Ovary (tissue), 9 donors: ENCODE measurements around the gene PXYLP1. TPM values are rescaled to one million over a fixed set of nuclear protein-coding genes. Genes with fewer than 3 reads are reported as not detected.

Source experiments
- DNase-seq, 5 donors: peaks; one replicate each; pipeline ENCODE4 v3.0.0-alpha.2; 2019 to 2020
- H3K27ac ChIP-seq, 2 donors: fragments of 200-600 bp; one replicate each; pipeline versions ENCODE4 v1.5.1 to v1.8.0; 2019 to 2022
- H3K27me3 ChIP-seq: fragments of 200-600 bp; one replicate; pipeline ENCODE4 v1.8.0; 2022
- H3K36me3 ChIP-seq: fragments of 200-600 bp; sonication (generic); one replicate; pipeline ENCODE4 v1.5.1; 2019
- H3K4me1 ChIP-seq: one replicate; pipeline ENCODE4 v1.8.1; 2013; ENCODE audit warnings: mild to moderate bottlenecking, moderate library complexity; ENCODE audit not compliant: insufficient read depth
- H3K4me3 ChIP-seq: fragments of 200-600 bp; sonication (generic); one replicate; pipeline ENCODE4 v1.5.1; 2017
- H3K9me3 ChIP-seq, 2 donors: fragments of 200-600 bp in 1 of 2; sonication (generic) in 1 of 2; one replicate each; pipeline versions ENCODE4 v1.5.1 to v1.8.1; 2013 to 2019; ENCODE audit warnings: mild to moderate bottlenecking in 1 of 2, moderate library complexity in 1 of 2
- EP300 ChIP-seq: sonication (generic); formaldehyde crosslinking; IDR thresholded peaks from one replicate; pipeline ENCODE4 v1.6.1; 2017; ENCODE audit warnings: antibody characterized with exemption
- POLR2A ChIP-seq: fragments of 450-650 bp; IDR thresholded peaks from one replicate; pipeline ENCODE4 v1.6.1; 2017; ENCODE audit warnings: antibody characterized with exemption, mild to moderate bottlenecking, moderate library complexity
- WGBS, 3 donors: extraction: QIAGEN DNeasy Blood & Tissue Kit in 1 of 3; methylation state at CpG; one replicate each; pipeline versions ENCODE4 v1.1.5 to v1.1.7; 2013 to 2017; 5-methylcytosine and 5-hydroxymethylcytosine counted together
- intact Hi-C, 4 donors: fragments of 100-400 bp; cut with DNase I; formaldehyde crosslinking; loops; one replicate each; pipeline versions ENCODE4 v1.11.0 to v1.15.1; 2022 to 2023
- polyA plus RNA-seq, 2 donors: library from polyadenylated mRNA; stranded (reverse); fragments of 200-250 nt in 1 of 2; fragments of 350-450 nt in 1 of 2; fragmentation: Illumina TruSeq in 1 of 2; extraction: RNeasy Lipid Tissue Mini Kit (QIAGEN cat#74804) in 1 of 2; gene quantifications; one replicate each; pipeline ENCODE4 v1.2.3, GENCODE V29; 2013 to 2014
- total RNA-seq, 7 donors: library from RNA; depleted of rRNA in 2 of 7; stranded (reverse); fragments of >200 nt in 2 of 7; fragmentation: NEBNext Ultra II Directional in 3 of 7; extraction: Animal tissue kit (Norgen Biotek cat#: 25700) in 3 of 7; gene quantifications; one replicate each; pipeline versions ENCODE4 v1.1.0 to v1.2.4, GENCODE V29; 2016 to 2023
- TF ChIP-seq, protein P1 (sequence below), 3 donors: fragments of 450-650 bp in 2 of 3; fragments of 200-600 bp in 1 of 3; IDR thresholded peaks; one replicate each; pipeline versions ENCODE4 v1.5.1 to v1.8.0; 2016 to 2022; ENCODE audit warnings: antibody characterized with exemption in 3 of 3, mild to moderate bottlenecking in 1 of 3
- donor health status: DM: no; HTN: no; CAD: no; lungs with moderate emphysema.
- donor health status: DM: no; HTN: no; CAD: no.
- donor health status: Bipolar disorder and iron deficiency.
- donor health status: DM: yes; HTN: yes; CAD: no.
- donor health status: DM: no; HTN: no; CAD: no.
- donor health status: DM: yes; HTN: yes; CAD: no.

Gene PXYLP1
- total and polyA plus RNA-seq, 9 donors: 6.5 to 23.0 (median 15.7) TPM

DNA sequence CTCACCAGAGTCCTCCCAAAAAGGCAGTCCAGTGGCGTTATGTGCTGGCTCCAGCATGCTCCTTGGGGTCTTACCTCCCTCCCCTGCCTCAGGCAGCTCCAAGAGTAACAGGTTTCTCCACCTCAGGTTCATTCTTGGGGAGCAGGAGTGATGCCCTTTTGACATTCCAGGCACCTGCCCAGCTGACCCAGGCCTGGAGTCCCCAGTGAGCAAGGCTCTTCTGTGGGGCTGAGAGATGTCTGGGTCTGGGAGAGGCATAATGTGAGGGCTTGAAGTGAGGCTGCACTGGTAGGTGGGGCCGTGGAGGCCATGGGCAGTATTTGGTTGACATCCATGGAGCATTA, 15.3 kb downstream of the PXYLP1 start:
- no peak overlapping the region for H3K27ac ChIP-seq
- H3K9me3 ChIP-seq: no peaks in the 10 kb centered on the region
- H3K27me3 ChIP-seq: no peaks in the 10 kb centered on the region
- H3K36me3 ChIP-seq: no peaks in the 10 kb centered on the region
- H3K4me3 ChIP-seq: no peak overlapping the region
- intact Hi-C loops: no loop called here
- 85 to 95% (median 93%) methylated on average over 2 of the region's 2 CpGs for WGBS, 3 donors
- no peak for DNase-seq
- TF ChIP-seq EP300 (no peak), POLR2A (no peak)
- TF ChIP-seq, protein P1, sequence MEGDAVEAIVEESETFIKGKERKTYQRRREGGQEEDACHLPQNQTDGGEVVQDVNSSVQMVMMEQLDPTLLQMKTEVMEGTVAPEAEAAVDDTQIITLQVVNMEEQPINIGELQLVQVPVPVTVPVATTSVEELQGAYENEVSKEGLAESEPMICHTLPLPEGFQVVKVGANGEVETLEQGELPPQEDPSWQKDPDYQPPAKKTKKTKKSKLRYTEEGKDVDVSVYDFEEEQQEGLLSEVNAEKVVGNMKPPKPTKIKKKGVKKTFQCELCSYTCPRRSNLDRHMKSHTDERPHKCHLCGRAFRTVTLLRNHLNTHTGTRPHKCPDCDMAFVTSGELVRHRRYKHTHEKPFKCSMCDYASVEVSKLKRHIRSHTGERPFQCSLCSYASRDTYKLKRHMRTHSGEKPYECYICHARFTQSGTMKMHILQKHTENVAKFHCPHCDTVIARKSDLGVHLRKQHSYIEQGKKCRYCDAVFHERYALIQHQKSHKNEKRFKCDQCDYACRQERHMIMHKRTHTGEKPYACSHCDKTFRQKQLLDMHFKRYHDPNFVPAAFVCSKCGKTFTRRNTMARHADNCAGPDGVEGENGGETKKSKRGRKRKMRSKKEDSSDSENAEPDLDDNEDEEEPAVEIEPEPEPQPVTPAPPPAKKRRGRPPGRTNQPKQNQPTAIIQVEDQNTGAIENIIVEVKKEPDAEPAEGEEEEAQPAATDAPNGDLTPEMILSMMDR (IDR thresholded peaks at IDR 0.05): no peak
- H3K4me1 ChIP-seq: peaks cover 2% of the 10 kb centered on the region

DNA sequence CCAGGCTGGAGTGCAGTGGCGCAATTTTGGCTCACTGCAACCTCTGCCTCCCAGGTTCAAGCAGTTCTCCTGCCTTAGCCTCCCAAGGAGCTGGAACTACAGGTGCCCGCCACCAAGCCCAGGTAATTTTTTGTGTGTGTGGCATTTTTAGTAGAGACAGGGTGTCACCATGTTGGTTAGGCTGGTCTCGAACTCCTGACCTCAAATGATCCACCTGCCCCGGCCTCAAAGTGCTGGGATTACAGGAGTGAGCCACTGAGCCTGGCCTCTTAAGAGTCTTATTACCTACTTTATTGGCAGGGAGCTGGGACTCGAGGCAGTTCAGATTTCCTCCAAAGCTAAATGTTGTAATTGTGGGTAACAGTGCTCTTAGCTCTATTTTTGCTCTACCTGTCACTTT, 16.4 kb downstream of the PXYLP1 start:
- DNase-seq: no peak
- Histone ChIP-seq H3K27me3 (no peaks in the 10 kb centered on the region), H3K4me3 (no peak overlapping the region), H3K27ac (no peak overlapping the region), H3K36me3 (no peaks in the 10 kb centered on the region), H3K4me1 (no peaks in the 10 kb centered on the region), H3K9me3 (no peaks in the 10 kb centered on the region)
- TF ChIP-seq, protein P1 (IDR thresholded peaks at IDR 0.05): no peak
- no peak for TF ChIP-seq POLR2A
- no peak for TF ChIP-seq EP300
- 88 to 94% (median 94%) methylated on average over 5 of the region's 5 CpGs for WGBS, 3 donors
- intact Hi-C loops: no loop called here

DNA sequence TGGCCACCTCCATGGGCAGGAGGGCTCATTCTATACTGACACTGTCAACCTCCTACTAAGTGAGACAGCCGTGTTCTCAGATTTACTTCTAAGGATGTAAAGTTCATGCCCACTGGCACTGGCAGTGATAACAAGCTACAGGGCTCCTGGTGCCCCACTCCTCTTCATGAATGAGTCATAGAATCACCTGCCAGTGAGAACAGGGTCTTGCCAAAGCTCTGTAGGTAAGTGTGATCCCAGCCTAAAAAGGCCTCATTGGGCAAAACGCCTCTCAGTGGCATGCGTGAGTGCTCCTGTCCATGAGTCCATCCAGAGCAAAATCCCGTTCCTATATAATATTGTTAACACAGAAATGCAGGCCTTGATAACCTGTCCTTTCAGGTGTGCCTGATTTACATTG, 17.4 kb downstream of the PXYLP1 start:
- TF ChIP-seq EP300: no peak
- TF ChIP-seq POLR2A: no peak
- TF ChIP-seq, protein P1 (IDR thresholded peaks at IDR 0.05): no peak
- no peak overlapping the region for H3K4me3 ChIP-seq
- intact Hi-C loops: no loop called here
- no peaks in the 10 kb centered on the region for H3K27me3 ChIP-seq
- H3K36me3 ChIP-seq: no peaks in the 10 kb centered on the region
- H3K9me3 ChIP-seq: no peaks in the 10 kb centered on the region
- no peak overlapping the region for H3K27ac ChIP-seq
- WGBS, 3 donors: 93 to 94% (median 94%) methylated on average over 4 of the region's 4 CpGs
- no peak for DNase-seq
- H3K4me1 ChIP-seq: no peaks in the 10 kb centered on the region

DNA sequence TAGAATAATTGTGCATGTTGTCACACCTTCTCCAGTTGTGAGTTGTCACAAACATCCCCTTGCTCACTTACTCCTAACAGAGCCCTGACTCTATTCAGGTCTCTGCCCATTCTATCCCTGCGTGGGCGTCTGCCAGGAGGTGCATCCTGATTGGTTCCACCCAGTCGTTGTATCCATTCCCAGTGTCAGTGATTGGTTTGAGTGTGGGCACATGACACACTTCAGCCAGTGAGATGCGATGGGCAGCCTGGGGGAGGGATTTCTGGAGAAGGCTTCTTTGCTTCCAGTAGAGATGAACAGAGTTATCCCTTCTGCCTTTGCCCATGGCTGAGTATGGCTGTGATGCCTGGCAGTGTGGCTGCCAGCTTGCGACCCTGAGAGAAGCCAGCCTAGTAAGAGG, 18.7 kb downstream of the PXYLP1 start:
- no peak for DNase-seq
- TF ChIP-seq, protein P1 (IDR thresholded peaks at IDR 0.05): no peak
- no peak for TF ChIP-seq POLR2A
- TF ChIP-seq EP300: no peak
- Histone ChIP-seq H3K9me3 (no peaks in the 10 kb centered on the region), H3K27me3 (no peaks in the 10 kb centered on the region), H3K4me3 (no peak overlapping the region), H3K4me1 (no peaks in the 10 kb centered on the region), H3K36me3 (no peaks in the 10 kb centered on the region), H3K27ac (no peak overlapping the region)
- intact Hi-C loops: no loop called here
- 90 to 95% (median 94%) methylated on average over 5 of the region's 5 CpGs for WGBS, 3 donors

DNA sequence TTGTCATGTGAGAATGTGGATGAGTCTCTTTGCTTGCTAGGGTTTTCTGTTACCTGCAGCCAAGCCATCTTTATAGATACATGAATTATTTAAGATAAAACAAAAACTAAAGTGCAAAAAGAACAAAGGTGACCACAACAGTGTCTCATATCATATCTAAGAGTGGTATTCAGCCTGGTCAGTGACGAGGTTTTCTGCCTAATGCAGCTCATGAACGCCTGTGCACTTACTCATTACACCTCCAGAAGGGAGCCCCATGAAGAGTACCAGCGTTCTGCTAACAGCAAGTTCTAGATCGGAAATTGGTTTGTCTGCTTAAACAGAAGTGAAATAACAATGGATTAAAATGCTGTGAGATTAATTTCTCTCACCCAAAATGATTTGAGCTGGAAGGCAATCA, 19.2 kb downstream of the PXYLP1 start:
- TF ChIP-seq EP300 (no peak), POLR2A (no peak)
- TF ChIP-seq, protein P1 (IDR thresholded peaks at IDR 0.05): no peak
- 87 to 95% (median 95%) methylated on average over 4 of the region's 4 CpGs for WGBS, 3 donors
- intact Hi-C loops: no loop called here

More for the DNA sequence above, 19.2 kb downstream of the PXYLP1 start:
- Histone ChIP-seq H3K36me3 (no peaks in the 10 kb centered on the region), H3K9me3 (no peaks in the 10 kb centered on the region), H3K27ac (no peak overlapping the region), H3K4me3 (no peak overlapping the region), H3K27me3 (no peaks in the 10 kb centered on the region), H3K4me1 (no peaks in the 10 kb centered on the region)
- DNase-seq: no peak
